ENCODE measurements around the gene EOMES. TPM values are rescaled to one million over a fixed set of nuclear protein-coding genes. Genes with fewer than 3 reads are reported as not detected.

Gene EOMES
- total RNA-seq, 1 donor from 2014 or later, result not detected

DNA sequence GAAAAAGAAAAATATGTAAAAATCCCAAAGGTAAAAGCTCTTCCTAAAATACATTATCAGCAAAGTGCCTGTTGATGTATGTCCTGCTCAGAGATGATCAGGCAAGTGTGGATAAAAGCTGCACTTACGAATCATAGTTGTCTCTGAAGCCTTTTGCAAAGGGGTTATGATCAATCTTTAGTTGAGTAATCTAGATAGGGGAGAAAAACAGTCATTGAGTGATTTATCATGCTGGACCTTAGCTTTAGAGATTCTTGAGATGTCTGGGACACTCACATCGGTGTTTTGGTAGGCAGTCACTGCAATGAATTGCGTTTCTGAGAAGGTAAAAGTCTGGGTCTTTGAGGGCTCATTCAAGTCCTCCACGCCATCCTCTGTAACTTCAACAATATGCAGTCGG is 3.7 kb downstream of the EOMES start:
- Mint-ChIP-seq H3K27me3 (peaks cover 94% of the 10 kb centered on the region), H3K36me3 (no peaks in the 10 kb centered on the region), H3K27ac (no peak overlapping the region), H3K9me3 (peaks cover 5% of the 10 kb centered on the region), H3K4me3 (no peak overlapping the region), H3K4me1 (ENCODE audit: unreplicated experiment) (peaks cover 24% of the 10 kb centered on the region)
- no peak for TF ChIP-seq CTCF (conservative IDR thresholded peaks at IDR 0.05)
- no peak for DNase-seq (ENCODE audit: extremely low spot score, unreplicated experiment)

DNA sequence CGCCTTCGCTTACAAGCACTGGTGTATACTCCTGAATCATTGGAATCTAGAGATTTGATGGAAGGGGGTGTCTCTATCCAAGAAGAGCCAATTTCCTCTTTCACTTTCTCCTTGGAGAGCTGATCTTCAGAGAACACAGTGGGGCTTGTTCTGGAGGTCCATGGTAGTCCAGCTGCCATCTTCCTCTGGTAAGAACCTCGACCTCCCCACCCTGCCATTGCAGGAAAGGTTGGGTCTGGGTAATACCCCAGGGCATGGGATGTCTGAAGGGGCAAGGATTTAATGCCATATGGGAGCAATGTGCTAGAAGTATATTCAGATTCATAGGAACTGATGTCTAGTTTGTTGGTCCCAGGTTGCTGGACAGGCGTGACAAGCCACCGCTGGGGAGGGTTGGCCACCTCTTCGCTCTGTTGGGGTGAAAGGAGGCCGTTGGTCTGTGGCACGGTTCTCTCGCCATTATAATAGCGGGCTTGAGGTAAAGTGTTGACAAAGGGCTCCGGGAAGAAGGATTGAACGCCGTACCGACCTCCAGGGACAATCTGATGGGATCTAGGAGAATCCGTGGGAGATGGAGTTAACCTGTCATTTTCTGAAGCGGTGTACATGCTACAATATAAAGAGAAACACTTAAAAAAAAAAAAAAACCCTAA is 4.8 kb downstream of the EOMES start:
- H3K36me3 Mint-ChIP-seq, result no peaks in the 10 kb centered on the region
- DNase-seq (ENCODE audit: extremely low spot score, unreplicated experiment), result no peak
- H3K27ac Mint-ChIP-seq, result no peak overlapping the region
- peaks cover 94% of the 10 kb centered on the region for H3K27me3 Mint-ChIP-seq
- no peak overlapping the region for H3K4me3 Mint-ChIP-seq
- TF ChIP-seq CTCF (conservative IDR thresholded peaks at IDR 0.05), result no peak
- peaks cover 26% of the 10 kb centered on the region for H3K4me1 Mint-ChIP-seq (ENCODE audit: unreplicated experiment)
- peaks cover 5% of the 10 kb centered on the region for H3K9me3 Mint-ChIP-seq

- Mint-ChIP-seq H3K27ac (no peak overlapping the region), H3K4me3 (no peak overlapping the region), H3K4me1 (ENCODE audit: unreplicated experiment) (peaks cover 30% of the 10 kb centered on the region), H3K36me3 (no peaks in the 10 kb centered on the region), H3K9me3 (peaks cover 5% of the 10 kb centered on the region), H3K27me3 (peaks cover 96% of the 10 kb centered on the region)
- no peak for DNase-seq (ENCODE audit: extremely low spot score, unreplicated experiment)
- no peak for TF ChIP-seq CTCF (conservative IDR thresholded peaks at IDR 0.05)
Measured at GRCh38 chr3:27716309-27716708, 5.8 kb downstream of the EOMES start.

- Mint-ChIP-seq H3K9me3 (peaks cover 5% of the 10 kb centered on the region), H3K27me3 (peaks cover 94% of the 10 kb centered on the region), H3K4me3 (peak overlapping the region; percentile 27), H3K27ac (no peak overlapping the region), H3K4me1 (ENCODE audit: unreplicated experiment) (peaks cover 27% of the 10 kb centered on the region), H3K36me3 (no peaks in the 10 kb centered on the region)
- no peak for DNase-seq (ENCODE audit: extremely low spot score, unreplicated experiment)
- no peak for TF ChIP-seq CTCF (conservative IDR thresholded peaks at IDR 0.05)
Measured at GRCh38 chr3:27715863-27716262, 6.3 kb downstream of the EOMES start.

DNA sequence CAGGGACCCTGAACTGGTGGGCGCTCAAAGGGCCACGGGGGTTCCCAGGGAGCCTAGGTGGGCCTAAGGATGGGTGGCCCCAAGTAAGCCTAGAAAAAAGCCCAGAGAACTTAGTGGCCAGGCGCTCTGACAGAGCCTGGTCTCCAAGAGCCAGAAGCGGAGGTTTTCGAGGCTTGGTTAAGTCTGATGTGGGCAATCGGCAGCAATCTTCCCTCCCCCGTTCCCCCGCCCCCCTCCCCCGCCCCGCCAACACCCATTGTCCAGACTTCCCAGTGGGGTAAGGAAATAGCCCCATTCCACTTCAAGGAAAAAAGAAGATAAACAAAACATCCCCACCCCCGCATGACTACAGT is 6.7 kb downstream of the EOMES start:
- DNase-seq (ENCODE audit: extremely low spot score, unreplicated experiment), result no peak
- no peak overlapping the region for H3K27ac Mint-ChIP-seq
- peaks cover 94% of the 10 kb centered on the region for H3K27me3 Mint-ChIP-seq
- no peaks in the 10 kb centered on the region for H3K36me3 Mint-ChIP-seq
- peaks cover 5% of the 10 kb centered on the region for H3K9me3 Mint-ChIP-seq
- peaks cover 26% of the 10 kb centered on the region for H3K4me1 Mint-ChIP-seq (ENCODE audit: unreplicated experiment)
- H3K4me3 Mint-ChIP-seq, result peak overlapping the region; percentile 96
- no peak for TF ChIP-seq CTCF (conservative IDR thresholded peaks at IDR 0.05)

Measured in type B pancreatic cell (in vitro differentiated cells).